Nephron progenitor cell (in vitro differentiated cells): ENCODE data around the gene GJA4.

Source experiments
- DNase-seq: peaks from one replicate; pipeline ENCODE4 v3.0.0; 2021
- H3K27ac Mint-ChIP-seq: 2 replicates; pipeline ENCODE4 v1.8.0; 2021; ENCODE audit warnings: mild to moderate bottlenecking, moderate library complexity, mixed read lengths
- H3K27me3 Mint-ChIP-seq: 2 replicates; pipeline ENCODE4 v1.8.0; 2021; ENCODE audit warnings: mild to moderate bottlenecking, low read depth, mixed read lengths; ENCODE audit not compliant: poor library complexity
- H3K36me3 Mint-ChIP-seq: 2 replicates; pipeline ENCODE4 v1.8.0; 2021; ENCODE audit warnings: low read depth, mixed read lengths
- H3K4me1 Mint-ChIP-seq: 2 replicates; pipeline ENCODE4 v1.8.0; 2021; ENCODE audit warnings: mixed read lengths
- H3K4me3 Mint-ChIP-seq: 2 replicates; pipeline ENCODE4 v1.8.0; 2021; ENCODE audit warnings: mild to moderate bottlenecking, moderate library complexity, mixed read lengths
- H3K9me3 Mint-ChIP-seq: 2 replicates; pipeline ENCODE4 v1.8.0; 2021; ENCODE audit warnings: mild to moderate bottlenecking, moderate library complexity, mixed read lengths
- TF ChIP-seq, protein P1 (sequence below): fragments of 200-600 bp; sonication (generic); IDR thresholded peaks from 2 replicates; pipeline ENCODE4 v1.5.0; 2021; ENCODE audit warnings: antibody characterized with exemption

Gene GJA4

DNA sequence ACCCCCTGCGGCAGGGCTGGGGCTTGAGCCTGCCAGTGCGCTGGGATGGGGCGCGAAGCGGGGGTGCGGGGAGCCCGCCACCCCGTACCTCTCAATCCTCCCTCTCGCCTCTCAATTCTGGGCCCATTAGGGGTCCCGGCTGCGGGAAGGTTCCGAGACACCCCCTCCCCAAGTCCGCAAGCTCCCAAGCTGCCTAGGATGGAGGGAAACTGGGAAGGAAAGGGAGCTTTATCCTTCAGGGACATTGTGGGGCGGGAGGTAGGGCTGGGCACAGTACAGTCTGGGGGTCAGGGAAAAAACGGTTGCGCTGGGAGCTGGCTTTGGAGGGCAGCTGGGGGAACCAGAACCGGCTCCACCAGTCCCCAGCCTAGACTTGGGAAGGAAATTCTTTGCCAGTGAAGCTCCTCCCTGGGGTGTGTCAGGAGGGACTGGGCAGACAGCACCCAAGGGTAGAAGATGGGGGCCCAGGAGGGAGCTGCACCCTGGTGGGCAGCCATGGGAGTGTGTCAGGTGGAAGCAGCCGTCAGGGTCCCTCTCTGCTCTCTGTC, 10.9 kb upstream of the GJA4 start:
- no peak for DNase-seq
- Mint-ChIP-seq H3K27me3 (peaks cover 85% of the 10 kb centered on the region), H3K4me3 (no peak overlapping the region)

DNA sequence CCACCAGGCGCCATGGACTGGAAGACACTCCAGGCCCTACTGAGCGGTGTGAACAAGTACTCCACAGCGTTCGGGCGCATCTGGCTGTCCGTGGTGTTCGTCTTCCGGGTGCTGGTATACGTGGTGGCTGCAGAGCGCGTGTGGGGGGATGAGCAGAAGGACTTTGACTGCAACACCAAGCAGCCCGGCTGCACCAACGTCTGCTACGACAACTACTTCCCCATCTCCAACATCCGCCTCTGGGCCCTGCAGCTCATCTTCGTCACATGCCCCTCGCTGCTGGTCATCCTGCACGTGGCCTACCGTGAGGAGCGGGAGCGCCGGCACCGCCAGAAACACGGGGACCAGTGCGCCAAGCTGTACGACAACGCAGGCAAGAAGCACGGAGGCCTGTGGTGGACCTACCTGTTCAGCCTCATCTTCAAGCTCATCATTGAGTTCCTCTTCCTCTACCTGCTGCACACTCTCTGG, 8.0 kb upstream of the GJA4 start:
- TF ChIP-seq, protein P1, sequence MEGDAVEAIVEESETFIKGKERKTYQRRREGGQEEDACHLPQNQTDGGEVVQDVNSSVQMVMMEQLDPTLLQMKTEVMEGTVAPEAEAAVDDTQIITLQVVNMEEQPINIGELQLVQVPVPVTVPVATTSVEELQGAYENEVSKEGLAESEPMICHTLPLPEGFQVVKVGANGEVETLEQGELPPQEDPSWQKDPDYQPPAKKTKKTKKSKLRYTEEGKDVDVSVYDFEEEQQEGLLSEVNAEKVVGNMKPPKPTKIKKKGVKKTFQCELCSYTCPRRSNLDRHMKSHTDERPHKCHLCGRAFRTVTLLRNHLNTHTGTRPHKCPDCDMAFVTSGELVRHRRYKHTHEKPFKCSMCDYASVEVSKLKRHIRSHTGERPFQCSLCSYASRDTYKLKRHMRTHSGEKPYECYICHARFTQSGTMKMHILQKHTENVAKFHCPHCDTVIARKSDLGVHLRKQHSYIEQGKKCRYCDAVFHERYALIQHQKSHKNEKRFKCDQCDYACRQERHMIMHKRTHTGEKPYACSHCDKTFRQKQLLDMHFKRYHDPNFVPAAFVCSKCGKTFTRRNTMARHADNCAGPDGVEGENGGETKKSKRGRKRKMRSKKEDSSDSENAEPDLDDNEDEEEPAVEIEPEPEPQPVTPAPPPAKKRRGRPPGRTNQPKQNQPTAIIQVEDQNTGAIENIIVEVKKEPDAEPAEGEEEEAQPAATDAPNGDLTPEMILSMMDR, result no peak
- Mint-ChIP-seq H3K27ac (no peak overlapping the region), H3K27me3 (peaks cover 80% of the 10 kb centered on the region), H3K4me1 (no peaks in the 10 kb centered on the region), H3K36me3 (no peaks in the 10 kb centered on the region), H3K9me3 (no peaks in the 10 kb centered on the region), H3K4me3 (no peak overlapping the region)
- DNase-seq, result no peak

More for the DNA sequence above, 10.9 kb upstream of the GJA4 start:
- Mint-ChIP-seq H3K36me3 (no peaks in the 10 kb centered on the region), H3K4me1 (no peaks in the 10 kb centered on the region), H3K27ac (no peak overlapping the region), H3K9me3 (no peaks in the 10 kb centered on the region)
- TF ChIP-seq, protein P1, result no peak

DNA sequence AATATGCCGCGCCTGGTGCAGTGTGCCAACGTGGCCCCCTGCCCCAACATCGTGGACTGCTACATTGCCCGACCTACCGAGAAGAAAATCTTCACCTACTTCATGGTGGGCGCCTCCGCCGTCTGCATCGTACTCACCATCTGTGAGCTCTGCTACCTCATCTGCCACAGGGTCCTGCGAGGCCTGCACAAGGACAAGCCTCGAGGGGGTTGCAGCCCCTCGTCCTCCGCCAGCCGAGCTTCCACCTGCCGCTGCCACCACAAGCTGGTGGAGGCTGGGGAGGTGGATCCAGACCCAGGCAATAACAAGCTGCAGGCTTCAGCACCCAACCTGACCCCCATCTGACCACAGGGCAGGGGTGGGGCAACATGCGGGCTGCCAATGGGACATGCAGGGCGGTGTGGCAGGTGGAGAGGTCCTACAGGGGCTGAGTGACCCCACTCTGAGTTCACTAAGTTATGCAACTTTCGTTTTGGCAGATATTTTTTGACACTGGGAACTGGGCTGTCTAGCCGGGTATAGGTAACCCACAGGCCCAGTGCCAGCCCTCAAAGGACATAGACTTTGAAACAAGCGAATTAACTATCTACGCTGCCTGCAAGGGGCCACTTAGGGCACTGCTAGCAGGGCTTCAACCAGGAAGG, 7.4 kb upstream of the GJA4 start:
- no peaks in the 10 kb centered on the region for H3K9me3 Mint-ChIP-seq
- no peak overlapping the region for H3K4me3 Mint-ChIP-seq
- no peaks in the 10 kb centered on the region for H3K36me3 Mint-ChIP-seq
- TF ChIP-seq, protein P1, result no peak
- no peak overlapping the region for H3K27ac Mint-ChIP-seq
- DNase-seq, result no peak
- H3K27me3 Mint-ChIP-seq, result peaks cover 80% of the 10 kb centered on the region
- no peaks in the 10 kb centered on the region for H3K4me1 Mint-ChIP-seq

DNA sequence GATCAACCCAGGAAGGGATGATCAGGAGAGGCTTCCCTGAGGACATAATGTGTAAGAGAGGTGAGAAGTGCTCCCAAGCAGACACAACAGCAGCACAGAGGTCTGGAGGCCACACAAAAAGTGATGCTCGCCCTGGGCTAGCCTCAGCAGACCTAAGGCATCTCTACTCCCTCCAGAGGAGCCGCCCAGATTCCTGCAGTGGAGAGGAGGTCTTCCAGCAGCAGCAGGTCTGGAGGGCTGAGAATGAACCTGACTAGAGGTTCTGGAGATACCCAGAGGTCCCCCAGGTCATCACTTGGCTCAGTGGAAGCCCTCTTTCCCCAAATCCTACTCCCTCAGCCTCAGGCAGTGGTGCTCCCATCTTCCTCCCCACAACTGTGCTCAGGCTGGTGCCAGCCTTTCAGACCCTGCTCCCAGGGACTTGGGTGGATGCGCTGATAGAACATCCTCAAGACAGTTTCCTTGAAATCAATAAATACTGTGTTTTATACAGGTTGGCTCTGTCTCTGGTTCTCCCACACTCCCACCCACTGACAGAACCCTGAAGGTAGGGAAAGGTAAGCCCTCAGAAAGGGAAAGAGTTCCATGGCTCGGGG, 6.8 kb upstream of the GJA4 start:
- Mint-ChIP-seq H3K4me3 (no peak overlapping the region), H3K27me3 (peaks cover 80% of the 10 kb centered on the region), H3K4me1 (no peaks in the 10 kb centered on the region), H3K36me3 (no peaks in the 10 kb centered on the region), H3K9me3 (no peaks in the 10 kb centered on the region), H3K27ac (no peak overlapping the region)
- TF ChIP-seq, protein P1, result no peak
- DNase-seq, result no peak

DNA sequence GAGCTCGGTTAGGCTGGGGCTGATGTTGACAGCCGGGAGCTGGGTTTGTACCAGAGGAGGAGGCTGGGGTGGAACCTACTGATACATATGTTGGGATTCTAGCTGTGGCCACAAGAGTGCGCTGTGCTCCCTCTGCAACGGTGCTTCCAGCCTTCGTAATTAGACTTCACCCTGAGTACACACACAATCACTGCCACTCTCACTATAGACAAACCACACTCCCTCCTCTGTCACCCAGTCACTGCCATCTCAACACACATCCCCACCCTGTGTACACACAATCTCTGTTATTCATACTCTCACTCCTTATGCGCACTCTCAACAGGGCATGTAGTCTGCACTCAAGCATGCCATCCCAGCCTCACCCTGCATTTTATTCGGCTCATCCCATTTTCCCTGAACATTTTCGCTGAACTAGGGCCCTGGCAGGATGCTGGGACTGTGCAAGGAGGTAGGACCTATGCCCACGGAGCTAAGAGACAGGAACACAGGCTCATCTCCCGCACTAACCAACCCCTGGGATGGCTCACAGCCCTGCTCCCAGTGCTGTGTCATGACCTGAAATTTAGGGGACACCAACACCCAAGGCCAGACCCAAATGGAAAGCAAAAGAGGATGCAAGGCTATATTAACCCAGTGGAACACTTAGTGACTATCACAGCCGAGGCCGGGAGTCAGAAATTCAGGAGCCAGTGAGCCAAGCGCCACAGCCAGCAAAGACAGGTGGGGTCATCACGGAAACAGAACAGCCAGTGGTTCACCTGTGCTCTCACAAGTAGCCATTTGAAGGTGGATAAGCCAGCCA, 6.1 kb upstream of the GJA4 start:
- no peaks in the 10 kb centered on the region for H3K36me3 Mint-ChIP-seq
- DNase-seq, result peak; percentile 71
- peaks cover 82% of the 10 kb centered on the region for H3K27me3 Mint-ChIP-seq
- H3K27ac Mint-ChIP-seq, result no peak overlapping the region
- TF ChIP-seq, protein P1, result peak; percentile 84
- no peaks in the 10 kb centered on the region for H3K4me1 Mint-ChIP-seq
- H3K4me3 Mint-ChIP-seq, result no peak overlapping the region
- no peaks in the 10 kb centered on the region for H3K9me3 Mint-ChIP-seq
